HG03280 (cell line): ENCODE data around the gene ARID1B.
A peak's percentile ranks its signal among the peaks of the same experiment; 100 is the strongest.

Source experiments
- ATAC-seq: cut with Tn5 transposase; IDR thresholded peaks from one replicate; pipeline ENCODE4 v1.9.1; 2021; ENCODE audit warnings: mild to moderate bottlenecking, moderate library complexity; ENCODE audit not compliant: unreplicated experiment

ARID1B gene

GRCh38 chr6:157089851-157090250, 312.7 kb downstream of the ARID1B start:
- no peak for ATAC-seq

GRCh38 chr6:157090736-157091135, 313.6 kb downstream of the ARID1B start:
- no peak for ATAC-seq

- no peak for ATAC-seq
Measured at GRCh38 chr6:157091243-157091642, 314.1 kb downstream of the ARID1B start.

DNA sequence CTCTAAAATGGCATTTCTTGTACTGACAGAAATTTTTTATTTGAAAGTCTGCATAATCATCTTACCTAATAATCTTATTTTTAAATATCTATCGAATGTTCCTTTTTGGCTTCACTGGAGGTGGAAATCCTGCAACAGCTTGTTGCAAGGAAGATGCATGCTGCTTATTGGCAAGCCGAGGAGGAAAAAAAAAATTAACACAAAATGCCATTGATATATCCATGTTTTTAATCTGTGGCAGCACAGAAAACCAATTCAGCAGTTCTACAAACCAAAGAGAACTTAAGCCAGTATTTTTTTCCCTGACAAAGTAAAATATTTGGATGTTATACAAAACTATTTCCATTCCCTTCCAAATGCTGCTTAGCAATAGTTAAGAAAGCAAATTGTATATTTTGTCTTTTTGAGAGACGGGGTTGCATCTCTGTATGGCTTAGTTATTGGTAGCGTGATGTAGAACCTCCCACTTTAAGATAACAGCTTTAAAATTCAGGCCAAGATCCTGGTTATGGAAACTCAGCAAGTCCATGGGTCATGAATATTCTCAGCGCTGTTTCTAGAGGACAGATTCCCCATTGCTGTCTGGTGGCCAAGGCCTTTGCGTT, 314.8 kb downstream of the ARID1B start:
- ATAC-seq: no peak

- ATAC-seq: no peak
Measured at GRCh38 chr6:157092736-157093135, 315.6 kb downstream of the ARID1B start.

GRCh38 chr6:157093536-157093935, 316.4 kb downstream of the ARID1B start:
- ATAC-seq: no peak

- no peak for ATAC-seq
Measured at GRCh38 chr6:157094038-157094437, 316.9 kb downstream of the ARID1B start.

DNA sequence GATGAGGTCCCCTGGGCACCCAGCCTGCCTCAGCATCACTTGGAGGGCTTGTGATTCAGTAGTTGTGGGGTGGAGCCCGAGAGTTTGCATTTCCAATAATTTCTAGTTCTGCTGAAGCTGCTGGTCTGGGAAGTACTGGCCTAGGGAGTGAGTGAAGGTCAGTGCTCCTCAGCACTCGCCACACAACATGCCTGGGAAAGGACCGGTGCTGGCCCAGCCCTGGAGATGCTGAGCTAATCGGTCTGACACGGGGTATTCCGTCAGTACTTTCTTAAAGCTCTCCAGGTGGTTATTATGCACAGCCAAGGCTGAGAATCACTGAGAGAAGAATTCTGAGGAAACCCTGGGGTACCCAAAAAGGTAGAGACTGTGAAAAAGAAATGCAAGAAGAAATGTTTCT, 317.9 kb downstream of the ARID1B start:
- no peak for ATAC-seq

- no peak for ATAC-seq
Measured at GRCh38 chr6:157095569-157095968, 318.4 kb downstream of the ARID1B start.

DNA sequence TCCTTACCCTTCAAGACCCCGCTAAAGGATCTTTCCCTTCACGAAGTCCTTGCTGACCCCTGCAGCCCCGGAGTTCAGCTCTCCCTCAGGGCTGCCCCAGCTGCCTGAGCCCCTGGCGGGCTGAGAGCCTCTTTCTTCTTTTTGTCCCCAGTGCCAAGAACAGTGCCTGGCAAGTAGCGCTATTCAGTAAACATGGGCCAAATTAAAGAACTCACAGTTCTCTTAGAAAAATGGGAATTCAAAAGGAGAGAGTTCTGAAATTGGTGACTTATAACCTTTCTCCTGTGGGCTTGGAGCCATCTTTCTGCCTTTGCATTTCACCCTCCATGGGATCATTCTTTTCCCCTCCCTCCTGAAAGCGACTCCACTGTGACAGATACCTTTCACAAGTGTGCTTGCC, 318.9 kb downstream of the ARID1B start:
- ATAC-seq: no peak

GRCh38 chr6:157096522-157096921, 319.3 kb downstream of the ARID1B start:
- no peak for ATAC-seq

- no peak for ATAC-seq
Measured at GRCh38 chr6:157097255-157097955, 320.2 kb downstream of the ARID1B start.

DNA sequence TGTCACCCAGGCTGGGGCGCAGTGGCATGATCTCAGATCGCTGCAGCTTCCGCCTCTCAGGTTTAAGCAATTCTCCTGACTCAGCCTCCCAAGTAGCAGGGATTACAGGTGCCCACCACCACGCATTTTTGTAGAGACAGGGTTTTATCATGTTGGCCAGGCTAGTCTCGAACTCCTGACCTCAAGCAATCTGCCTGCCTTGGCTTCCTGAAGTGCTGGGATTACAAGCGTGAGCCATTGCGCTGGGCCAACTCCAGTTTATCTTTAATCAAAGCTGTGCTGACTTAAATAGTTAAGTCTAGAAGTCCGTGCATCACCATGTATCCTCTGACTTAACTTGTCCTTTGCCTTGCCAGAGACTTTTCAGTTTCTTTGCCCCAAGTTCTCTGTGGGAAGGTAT, 321.8 kb downstream of the ARID1B start:
- ATAC-seq: no peak

DNA sequence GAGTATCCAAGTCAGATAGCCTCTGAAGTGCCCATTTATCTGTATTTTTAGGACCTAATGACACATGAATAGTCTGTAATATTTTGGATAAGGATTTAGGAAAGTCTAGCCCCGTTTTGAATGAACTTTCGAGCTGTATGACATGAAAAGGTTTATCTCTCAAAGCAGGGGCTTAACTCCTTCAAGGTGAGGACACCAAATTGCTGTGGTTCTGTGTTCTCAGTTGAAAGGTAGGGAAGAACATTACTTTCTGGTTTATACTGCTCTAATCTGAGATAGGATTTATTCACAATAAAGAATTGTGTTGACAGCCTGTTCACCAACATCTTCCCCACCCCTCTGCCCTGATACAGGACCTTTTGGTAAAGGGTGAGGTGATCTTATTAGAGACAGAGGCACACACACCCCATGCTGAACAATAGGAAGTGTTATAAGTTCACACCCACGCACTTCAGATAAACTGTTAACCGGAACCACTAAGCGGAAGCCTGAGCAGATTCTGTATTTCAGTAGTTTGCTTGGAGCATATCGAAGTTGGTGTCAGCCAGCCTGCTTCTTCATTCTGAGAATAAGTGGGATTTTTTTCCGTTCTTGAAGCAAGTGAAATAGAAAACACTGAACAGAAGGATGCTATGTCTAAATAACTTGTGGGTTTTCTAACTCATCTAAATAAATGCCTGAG, 322.9 kb downstream of the ARID1B start:
- ATAC-seq: peak; percentile 98

DNA sequence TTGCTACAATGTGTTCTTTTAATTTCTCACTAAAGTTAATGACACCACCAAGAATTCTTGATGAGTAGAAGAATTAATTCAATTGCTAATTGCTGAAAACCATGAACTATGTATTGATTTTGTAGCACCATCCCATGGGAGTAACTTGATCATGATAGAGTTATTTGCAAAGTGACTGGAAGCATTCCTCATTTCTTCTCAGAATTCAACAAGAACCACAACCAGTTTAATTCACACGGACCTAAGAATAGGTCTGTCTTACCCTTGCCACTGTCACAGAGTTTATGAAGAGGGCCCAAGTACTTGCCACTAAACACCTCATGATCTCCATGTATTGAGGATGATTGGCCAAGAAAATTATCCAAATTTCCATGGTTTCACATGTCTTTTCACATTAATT, 324.0 kb downstream of the ARID1B start:
- ATAC-seq: no peak

DNA sequence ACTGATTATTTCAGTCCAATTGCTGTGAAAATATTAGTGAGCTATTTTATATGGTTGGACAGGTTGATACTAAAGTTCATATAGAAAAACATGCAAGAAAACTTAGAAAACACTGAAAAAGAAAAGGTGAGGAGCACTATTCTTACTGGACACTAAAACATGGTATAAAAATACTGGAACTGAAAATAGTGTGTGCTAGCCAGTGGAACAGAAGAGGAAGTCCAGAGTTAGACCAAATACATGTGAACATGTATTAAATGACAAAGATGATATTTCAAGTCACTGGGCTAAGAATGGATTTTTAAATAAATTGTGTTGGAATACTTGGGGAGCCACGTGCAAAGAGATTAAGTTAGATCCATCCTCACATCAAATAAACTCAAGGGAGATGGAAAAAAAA, 327.6 kb downstream of the ARID1B start:
- ATAC-seq: no peak

DNA sequence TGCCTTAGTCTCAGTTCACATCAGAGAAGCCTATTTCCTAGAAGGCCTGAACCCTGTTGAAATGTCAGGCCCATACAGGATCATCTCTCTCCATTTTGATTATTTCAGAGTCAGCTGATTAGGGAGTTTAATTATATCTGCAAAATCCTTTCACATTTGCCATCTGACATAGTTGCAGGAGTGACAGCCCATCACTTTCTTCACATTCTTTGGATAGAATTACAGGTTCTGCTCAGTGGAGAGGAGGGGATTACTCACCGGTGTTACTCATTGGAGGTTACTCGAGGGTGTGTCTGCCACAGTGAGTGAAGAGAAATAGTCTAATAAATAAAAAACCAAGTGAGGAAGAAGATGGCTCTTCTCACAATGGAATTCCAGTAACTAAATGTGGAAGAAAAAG, 329.3 kb downstream of the ARID1B start:
- no peak for ATAC-seq

GRCh38 chr6:157107571-157107914, 330.4 kb downstream of the ARID1B start:
- no peak for ATAC-seq

GRCh38 chr6:157107915-157108651, 330.9 kb downstream of the ARID1B start:
- ATAC-seq: no peak

DNA sequence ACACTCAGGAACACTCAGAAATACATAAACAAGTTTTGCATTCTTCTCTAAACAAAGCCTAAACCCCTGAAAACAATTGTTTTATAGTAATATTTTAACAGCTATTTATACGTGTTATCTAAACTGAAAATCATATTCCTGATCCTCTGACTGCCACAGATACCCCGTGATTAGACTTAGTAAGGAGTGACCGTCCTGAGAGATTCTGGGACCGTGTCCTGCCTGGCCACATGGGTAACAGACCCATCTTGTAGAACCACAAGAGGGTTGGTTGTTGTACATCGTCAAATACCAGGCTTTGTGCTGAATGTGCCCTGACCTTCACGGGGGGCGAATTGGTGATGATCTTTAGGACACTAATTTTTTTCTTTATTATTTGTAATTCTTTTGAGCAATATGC, 331.7 kb downstream of the ARID1B start:
- ATAC-seq: no peak

DNA sequence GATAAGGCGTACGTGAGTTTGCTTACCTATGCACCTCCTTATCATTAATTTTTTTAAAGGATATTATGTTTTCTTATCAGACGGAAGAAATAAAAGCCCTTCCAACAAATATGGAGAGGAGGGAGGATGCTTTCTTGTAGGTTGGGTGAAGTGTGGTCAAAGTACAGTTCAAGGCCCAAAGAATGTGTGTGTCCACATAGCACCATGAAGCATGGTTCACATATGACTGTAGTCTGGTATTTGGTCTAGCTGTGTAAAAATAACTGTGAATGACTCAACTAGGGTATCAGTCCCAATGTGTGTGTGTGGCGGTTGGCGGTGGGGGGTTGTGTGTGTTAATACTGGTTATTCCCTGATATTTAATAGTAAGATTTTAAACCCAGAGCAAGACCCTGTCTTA, 333.4 kb downstream of the ARID1B start:
- ATAC-seq: no peak

GRCh38 chr6:157113389-157113788, 336.2 kb downstream of the ARID1B start:
- no peak for ATAC-seq
